ENCODE measurements around the gene ABCF2. TPM values are rescaled to one million over a fixed set of nuclear protein-coding genes. Genes with fewer than 3 reads are reported as not detected.

Gene ABCF2
- total and polyA plus RNA-seq, 4 donors = 6.3 to 15.6 (median 10.5) TPM

DNA sequence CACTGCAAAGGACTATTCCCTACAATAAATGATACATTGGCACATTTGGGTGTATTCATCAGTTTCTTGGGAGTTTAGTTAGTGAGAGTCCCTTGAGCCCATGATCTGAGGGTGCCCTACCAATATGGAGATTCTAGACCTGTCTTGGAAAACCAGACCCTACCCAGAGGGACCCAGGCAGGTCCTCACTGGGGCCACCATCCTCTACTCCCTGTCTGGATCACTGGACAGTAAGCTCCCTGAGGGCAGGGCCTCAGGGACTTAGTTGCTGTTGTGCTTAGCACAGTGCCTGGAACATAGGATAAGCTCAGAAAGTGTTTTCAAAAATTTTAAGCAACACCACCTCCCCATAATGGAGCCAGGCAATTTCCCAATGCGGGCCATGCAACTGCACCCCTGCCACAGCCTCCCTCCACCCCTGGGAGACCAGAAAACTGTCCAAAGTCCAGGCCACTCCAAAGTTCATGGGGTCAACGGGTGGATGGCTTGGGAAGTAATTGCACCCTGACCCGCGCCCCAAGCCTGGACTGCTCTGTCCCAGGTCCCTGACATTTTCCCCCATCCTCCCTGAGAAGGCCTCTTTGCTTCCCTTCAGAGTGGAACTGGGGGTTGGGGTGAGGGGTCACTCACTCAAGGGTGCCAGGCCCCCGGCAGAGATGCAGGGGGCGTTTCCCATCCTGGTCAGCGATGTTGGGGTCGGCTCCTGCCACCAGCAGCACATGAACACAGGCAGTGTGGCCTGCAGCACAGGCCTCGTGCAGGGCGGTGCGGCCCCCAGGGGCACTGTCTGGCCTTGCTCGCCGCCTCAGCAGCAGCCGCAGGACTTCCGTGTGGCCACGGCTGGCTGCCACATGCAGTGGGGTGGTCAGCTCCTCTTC is 41.0 kb downstream of the ABCF2 start:
- Histone ChIP-seq H3K36me3 (ENCODE audit: control insufficient read depth in 4 of 4, insufficient read depth in 3 of 4, low read depth in 1 of 4, low read length in 3 of 4) (no peaks in the 10 kb centered on the region), H3K27me3 (ENCODE audit: control insufficient read depth in 4 of 4, insufficient read depth in 4 of 4, low read length in 3 of 4) (no peaks in the 10 kb centered on the region), H3K4me1 (ENCODE audit: control insufficient read depth in 4 of 4, insufficient read depth in 4 of 4, low read length in 3 of 4) (no peaks in the 10 kb centered on the region), H3K27ac (ENCODE audit: low read depth in 1 of 2, low read length in 2 of 2) (no peak overlapping the region), H3K9ac (ENCODE audit: low read depth in 1 of 2, low read length in 2 of 2) (no peak overlapping the region), H3K4me3 (ENCODE audit: low read depth in 1 of 3, low read length in 3 of 3) (no peak overlapping the region), H3K9me3 (ENCODE audit: control insufficient read depth in 4 of 4, low read length in 3 of 4) (no peaks in the 10 kb centered on the region)
- no peak for DNase-seq (ENCODE audit: low spot score)
- TF ChIP-seq GABPA (IDR thresholded peaks at IDR 0.05 in 1 of 2, conservative IDR thresholded peaks at IDR 0.05 in 1 of 2) (no peak), HNF4A (conservative IDR thresholded peaks at IDR 0.05) (peak; percentile 62 to 73), RXRA (IDR thresholded peaks at IDR 0.05) (peak in 1 of 2 donors; percentile 13)
- 81% methylated on average over 16 of the region's 16 CpGs for WGBS

GRCh38 chr7:151181011-151181431 is 46.0 kb downstream of the ABCF2 start:
- H3K27ac ChIP-seq (ENCODE audit: low read depth in 1 of 2, low read length in 2 of 2) = no peak overlapping the region
- H3K27me3 ChIP-seq (ENCODE audit: control insufficient read depth in 4 of 4, insufficient read depth in 4 of 4, low read length in 3 of 4) = no peaks in the 10 kb centered on the region
- H3K9me3 ChIP-seq (ENCODE audit: control insufficient read depth in 4 of 4, low read length in 3 of 4) = no peaks in the 10 kb centered on the region
- TF ChIP-seq YY1 (IDR thresholded peaks at IDR 0.05) = no peak
- TF ChIP-seq GABPA (IDR thresholded peaks at IDR 0.05 in 1 of 2, conservative IDR thresholded peaks at IDR 0.05 in 1 of 2) = no peak
- TF ChIP-seq NR2F2 (IDR thresholded peaks at IDR 0.05) = no peak
- no peak for TF ChIP-seq HNF4G (IDR thresholded peaks at IDR 0.05)
- TF ChIP-seq, protein P1, sequence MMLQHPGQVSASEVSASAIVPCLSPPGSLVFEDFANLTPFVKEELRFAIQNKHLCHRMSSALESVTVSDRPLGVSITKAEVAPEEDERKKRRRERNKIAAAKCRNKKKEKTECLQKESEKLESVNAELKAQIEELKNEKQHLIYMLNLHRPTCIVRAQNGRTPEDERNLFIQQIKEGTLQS (IDR thresholded peaks at IDR 0.05) = no peak
- no peak for TF ChIP-seq EGR1 (IDR thresholded peaks at IDR 0.05; ENCODE audit: low read depth in 2 of 2)
- no peak for TF ChIP-seq CTCF (IDR thresholded peaks at IDR 0.05; ENCODE audit: low read depth, low read length, missing input control)
- no peak for TF ChIP-seq SP1 (IDR thresholded peaks at IDR 0.05)
- no peak for TF ChIP-seq REST (IDR thresholded peaks at IDR 0.05)
- TF ChIP-seq ZBTB33 (IDR thresholded peaks at IDR 0.05) = no peak
- no peak for TF ChIP-seq FOXA2 (IDR thresholded peaks at IDR 0.05)
- TF ChIP-seq TAF1 (conservative IDR thresholded peaks at IDR 0.05) = no peak
- no peak for TF ChIP-seq MAX (IDR thresholded peaks at IDR 0.05)
- DNase-seq (ENCODE audit: low spot score) = no peak
- no peaks in the 10 kb centered on the region for H3K36me3 ChIP-seq (ENCODE audit: control insufficient read depth in 4 of 4, insufficient read depth in 3 of 4, low read depth in 1 of 4, low read length in 3 of 4)
- 86% methylated on average over 22 of the region's 22 CpGs for WGBS
- H3K9ac ChIP-seq (ENCODE audit: low read depth in 1 of 2, low read length in 2 of 2) = no peak overlapping the region
- no peaks in the 10 kb centered on the region for H3K4me1 ChIP-seq (ENCODE audit: control insufficient read depth in 4 of 4, insufficient read depth in 4 of 4, low read length in 3 of 4)
- no peak overlapping the region for H3K4me3 ChIP-seq (ENCODE audit: low read depth in 1 of 3, low read length in 3 of 3)
